GM12874 (cell line): ENCODE results near the gene KRT3.

Experiments
- CTCF ChIP-seq: IDR thresholded peaks from 2 replicates; pipeline ENCODE4 v1.5.1; 2011; ENCODE audit warnings: low read depth, mild to moderate bottlenecking, control low read depth, low read length, moderate library complexity; ENCODE audit not compliant: insufficient read depth

Gene KRT3

GRCh38 chr12:52749827-52750226, 46.1 kb downstream of the KRT3 start:
- no peak for TF ChIP-seq CTCF

GRCh38 chr12:52748578-52748977, 47.3 kb downstream of the KRT3 start:
- TF ChIP-seq CTCF = no peak

- TF ChIP-seq CTCF = no peak
These were observed 50.4 kb downstream of the KRT3 start for GRCh38 chr12:52745554-52745953.

- TF ChIP-seq CTCF = no peak
These were observed 51.3 kb downstream of the KRT3 start for GRCh38 chr12:52744493-52745156.

DNA sequence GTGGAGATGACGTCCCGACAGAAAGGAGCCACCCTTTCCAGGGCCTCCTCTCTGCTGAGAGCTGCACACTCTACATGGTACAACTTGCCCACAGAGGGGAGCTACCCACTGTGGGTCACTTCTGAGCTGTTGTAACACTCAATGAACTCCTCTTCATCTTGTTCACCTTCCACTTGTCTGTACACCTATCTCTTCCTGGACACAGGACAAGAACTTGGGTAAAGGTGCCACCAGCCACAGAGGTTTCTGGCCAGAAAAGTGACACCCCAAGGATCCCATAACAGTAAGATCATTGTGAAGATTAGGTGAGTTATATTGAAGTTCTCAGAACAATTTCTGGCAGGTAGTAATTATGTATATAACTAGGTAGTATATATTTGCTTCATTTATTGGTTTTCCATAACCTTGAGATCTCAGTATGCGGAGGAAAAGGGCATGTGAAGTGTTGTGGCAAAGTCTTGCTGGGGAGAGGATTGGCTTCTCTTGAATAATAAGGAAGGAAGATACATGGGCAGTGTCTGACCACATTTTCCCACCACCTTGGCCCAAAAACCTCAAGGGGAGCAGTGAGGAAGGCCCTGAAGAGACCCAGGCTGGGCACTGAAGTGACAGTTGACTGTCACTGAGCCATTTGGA, 53.0 kb downstream of the KRT3 start:
- no peak for TF ChIP-seq CTCF

GRCh38 chr12:52742196-52742580, 53.7 kb downstream of the KRT3 start:
- TF ChIP-seq CTCF = no peak

DNA sequence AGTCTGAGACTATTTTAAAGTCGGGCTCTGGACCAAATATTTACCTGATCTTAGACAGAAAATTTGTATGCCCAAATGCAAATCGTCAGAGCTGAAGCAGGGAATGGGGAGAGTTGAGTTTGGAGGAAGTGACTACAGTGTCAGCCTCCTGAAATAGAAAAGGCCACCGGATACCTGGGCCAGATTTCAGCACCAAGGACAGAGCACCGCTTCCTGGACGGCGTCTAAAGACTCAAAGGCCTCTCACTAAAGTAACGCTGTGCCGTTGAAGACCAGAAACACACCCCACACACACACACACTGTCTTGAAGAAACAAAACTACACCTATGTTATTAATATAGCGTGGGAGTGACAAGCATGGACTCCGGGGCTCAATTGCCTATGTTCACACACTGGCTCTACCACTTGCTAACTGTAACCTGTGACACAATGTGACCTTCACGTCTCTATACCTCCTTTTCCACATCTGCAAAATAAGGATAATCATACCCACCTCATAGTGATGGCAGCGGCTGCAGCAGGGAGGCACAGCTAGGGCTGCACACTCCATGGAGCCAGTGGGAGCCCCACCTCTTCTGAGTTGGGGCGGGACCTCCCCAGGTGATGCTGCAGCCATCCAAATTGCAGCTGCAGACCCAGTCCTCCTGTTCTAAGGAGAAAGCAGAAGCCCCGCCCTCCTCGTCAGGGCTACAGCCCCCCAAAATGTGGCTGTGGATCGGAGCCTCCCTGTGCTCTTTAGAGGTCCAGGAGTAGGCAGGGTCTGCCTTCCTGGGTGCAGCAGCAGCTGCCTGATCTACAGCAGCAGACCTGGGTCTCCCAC, 54.3 kb downstream of the KRT3 start:
- TF ChIP-seq CTCF = no peak
